DMS53 (cell line): ENCODE data around the gene PTPN20.
"Not testable (repeated sequence)": the region's sequence is repeated elsewhere in the genome, so short reads cannot be mapped to it uniquely, and the experiment has no call there.

ENCODE experiments used
- DNase-seq: peaks from one replicate; lab custom pipeline; 2025; lab: John Stamatoyannopoulos, UW

PTPN20 gene

DNA sequence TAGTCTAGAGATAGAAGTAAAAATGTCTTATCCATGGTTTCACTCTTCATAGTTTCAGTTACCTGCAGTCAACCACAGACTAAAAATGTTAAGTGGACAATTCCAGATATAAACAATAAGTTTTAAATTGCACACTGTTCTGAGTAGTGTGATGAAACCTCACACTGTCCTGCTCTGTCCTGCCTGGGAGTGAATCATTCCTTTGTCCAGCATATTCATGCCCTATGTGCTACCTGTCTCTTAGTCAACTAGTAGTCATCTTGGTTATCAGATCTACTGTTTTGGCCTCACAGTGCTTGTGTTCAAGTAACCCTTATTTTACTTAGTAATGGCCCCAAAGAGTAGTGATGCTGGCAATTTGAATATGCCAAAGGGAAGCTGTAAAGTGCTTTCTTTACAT, 49.5 kb downstream of the PTPN20 start:
- not testable (repeated sequence) for DNase-seq

DNA sequence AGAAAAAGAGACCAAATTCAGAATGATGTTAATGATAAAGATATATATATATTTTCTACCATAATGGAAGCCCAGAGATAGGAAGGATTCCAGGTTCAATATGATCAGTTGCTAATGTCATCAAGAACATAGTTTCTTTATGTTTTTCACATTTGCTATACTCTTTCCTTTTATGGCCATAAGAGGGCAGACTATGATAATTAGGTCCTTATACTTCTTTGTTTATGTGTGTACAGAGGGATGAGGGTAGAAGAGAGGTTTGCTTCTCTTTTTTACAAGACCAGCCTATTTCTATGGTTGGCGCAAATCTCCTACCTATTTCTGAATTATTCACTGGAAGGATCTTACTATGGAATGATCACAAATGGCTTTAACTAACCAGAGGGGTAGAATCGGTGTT, 52.1 kb downstream of the PTPN20 start:
- not testable (repeated sequence) for DNase-seq

DNA sequence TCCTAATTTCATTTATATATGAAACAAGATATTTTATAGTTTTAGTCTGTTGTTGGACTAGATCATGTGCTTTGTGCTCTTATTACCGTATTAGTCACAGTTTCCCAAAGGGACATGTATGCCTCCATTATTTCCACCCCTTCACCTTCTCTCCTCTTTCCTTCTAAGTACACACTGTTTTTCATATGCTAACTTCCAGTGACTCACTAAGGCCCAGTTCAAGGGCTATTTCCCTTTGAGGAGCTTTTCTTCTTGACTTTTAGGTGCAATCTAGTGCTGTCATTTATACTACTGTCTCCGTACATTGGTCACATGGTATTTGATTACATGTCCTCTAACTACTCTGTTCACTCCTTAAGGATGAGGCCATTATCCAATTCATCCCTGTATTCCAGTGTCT, 55.8 kb downstream of the PTPN20 start:
- DNase-seq = not testable (repeated sequence)

DNA sequence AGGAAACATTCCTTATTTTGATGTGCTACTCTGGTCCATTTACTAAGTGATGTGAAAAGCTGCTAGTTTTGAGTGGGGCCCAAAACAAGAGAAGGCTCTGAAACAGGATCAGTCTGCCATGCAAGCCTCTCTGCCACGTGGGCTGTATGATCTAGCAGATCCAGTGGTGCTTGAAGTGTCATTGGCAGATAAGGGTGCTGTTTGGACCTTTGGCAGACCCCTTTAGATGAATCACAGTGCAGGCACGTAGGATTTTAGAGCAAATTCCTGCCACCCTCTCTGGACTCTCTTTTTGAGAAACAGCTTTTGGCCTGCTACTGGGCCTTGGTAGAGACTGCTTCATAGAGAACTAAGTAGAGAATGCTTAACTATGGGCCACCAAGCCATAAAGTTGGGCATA, 69.0 kb downstream of the PTPN20 start:
- DNase-seq = not testable (repeated sequence)

DNA sequence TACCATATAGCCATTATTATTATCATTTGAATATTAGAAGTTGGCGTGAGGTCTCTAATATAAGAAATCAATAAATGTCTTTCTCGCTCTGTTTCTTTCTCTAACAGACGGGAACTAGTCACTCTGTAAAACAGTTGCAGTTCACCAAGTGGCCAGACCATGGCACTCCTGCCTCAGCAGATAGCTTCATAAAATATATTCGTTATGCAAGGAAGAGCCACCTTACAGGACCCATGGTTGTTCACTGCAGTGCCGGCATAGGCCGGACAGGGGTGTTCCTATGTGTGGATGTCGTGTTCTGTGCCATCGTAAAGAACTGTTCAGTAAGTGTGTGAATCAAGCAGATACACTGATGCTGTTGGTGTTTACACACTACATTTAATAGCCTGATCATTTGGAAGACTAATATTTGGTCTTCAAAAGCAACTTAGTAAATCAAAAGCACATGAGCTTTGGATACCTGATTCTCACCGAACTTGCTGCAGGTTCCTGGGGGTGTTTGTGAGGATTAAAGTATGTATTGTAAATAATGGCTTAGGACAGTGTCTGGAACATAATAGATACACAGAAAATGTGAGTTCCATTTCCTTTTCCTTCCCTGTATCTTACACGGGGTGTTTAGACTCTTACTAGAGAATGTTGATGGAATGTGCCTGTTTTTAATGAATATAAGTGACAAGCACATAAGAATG, 76.2 kb downstream of the PTPN20 start:
- DNase-seq = not testable (repeated sequence)

DNA sequence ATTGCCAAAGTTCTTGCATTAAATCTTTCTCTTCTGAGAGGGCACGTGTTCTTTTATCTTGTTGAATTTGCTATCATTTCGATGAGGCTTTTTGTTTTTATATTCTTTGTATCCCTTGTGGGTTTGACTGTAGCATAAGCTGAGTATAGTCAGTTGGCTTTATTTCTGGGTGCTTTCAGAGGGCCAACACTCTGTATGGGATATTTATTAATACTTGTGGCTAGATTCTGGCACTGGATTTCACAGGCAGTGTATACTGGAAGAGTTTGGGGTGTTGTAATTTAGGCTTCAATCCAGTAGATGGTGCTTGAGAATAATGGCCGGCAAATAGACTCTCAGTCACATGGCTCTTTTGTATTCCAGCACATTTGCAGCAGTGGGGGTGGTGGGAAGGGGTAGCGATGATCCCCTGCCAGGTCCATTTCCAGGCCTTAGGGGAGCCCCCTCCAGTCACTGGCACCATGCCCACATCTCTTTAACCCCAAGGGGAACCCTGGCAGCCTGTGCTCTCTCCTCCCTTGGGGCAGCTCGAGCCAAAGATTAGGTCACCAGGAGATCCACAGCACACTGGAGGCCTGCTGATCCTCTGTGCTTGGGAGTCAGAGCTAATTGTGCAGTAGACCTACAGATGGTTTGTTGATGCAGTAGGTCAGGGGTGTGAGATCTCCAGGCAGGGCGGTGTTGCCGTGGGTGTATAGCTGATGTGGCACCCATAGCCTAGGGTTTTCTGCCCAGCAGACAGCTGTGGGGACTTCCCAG, 81.8 kb downstream of the PTPN20 start:
- DNase-seq = peak; percentile 54

DNA sequence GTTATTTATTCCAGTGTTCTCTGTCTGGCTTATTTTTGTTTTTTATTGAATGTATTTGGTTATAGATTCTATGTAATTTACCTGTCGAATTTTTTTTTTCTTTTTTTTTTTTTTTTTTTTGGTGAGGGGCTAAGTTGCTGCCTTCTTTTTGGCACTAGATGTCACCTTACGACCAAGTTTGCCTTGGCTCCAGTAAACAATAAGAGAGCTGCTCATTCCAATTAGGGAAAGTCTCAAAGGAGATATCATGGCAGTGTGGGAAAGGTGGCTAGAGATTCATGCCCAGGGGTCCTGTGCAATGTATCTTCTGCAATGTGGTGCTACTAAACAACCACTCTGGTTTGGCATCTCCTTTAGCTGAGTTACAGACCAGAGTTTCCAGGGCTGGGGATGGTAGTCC, 84.0 kb downstream of the PTPN20 start:
- DNase-seq = peak; percentile 6

DNA sequence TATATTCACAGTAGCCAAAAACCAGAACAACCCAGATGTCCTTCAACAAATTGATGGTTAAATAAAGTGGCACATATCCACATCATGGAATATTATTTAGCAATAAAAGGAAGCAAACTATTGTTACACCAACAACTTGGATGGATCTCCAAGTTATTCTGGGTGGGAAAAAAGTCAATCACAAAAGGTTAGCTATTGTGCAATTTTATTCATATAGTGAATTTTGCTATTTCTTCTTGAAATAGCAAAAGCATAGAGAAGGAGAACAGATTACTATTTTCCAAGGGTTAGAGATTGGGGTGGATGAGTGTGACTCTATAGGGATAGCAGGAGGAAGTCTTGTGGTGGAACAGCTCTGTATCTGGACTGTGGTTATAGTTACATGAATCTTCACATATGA, 87.0 kb downstream of the PTPN20 start:
- no peak for DNase-seq

DNA sequence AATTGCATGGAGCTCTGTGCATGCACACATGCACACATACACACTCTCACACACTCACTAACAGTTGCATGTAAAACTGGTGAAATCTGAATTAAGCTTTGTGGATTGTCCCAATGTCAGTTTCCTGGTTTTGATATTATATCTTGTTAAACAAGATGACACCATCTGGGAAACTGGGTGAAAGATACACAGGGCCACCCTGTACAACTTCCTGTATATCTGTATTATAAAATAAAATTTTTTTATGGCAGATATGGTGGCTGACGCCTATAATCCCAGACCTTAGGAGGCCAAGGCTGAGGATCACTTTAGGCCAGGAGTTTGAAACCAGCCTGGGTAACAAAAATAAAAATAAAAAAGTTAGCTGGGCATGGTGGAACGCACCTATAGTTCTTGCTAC, 87.4 kb downstream of the PTPN20 start:
- no peak for DNase-seq

DNA sequence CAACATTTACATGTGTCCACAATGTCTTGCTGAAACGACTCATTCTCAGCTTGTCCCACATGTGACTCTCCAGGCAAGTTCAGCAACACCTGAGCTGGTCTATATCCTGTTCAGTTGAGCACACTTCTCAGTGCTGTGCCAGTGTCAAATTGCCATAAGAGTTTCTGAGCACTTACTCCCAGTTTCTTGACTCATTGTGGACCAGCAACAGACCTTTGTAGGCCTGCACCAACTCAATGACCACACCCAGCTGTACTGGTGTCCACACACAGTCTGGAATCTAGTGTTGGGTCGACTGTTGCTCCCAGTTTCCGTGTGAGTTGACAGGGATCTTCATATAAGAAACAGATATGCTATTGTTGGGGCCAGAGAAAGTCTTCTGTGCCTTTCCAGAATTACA, 88.0 kb downstream of the PTPN20 start:
- DNase-seq = no peak

DNA sequence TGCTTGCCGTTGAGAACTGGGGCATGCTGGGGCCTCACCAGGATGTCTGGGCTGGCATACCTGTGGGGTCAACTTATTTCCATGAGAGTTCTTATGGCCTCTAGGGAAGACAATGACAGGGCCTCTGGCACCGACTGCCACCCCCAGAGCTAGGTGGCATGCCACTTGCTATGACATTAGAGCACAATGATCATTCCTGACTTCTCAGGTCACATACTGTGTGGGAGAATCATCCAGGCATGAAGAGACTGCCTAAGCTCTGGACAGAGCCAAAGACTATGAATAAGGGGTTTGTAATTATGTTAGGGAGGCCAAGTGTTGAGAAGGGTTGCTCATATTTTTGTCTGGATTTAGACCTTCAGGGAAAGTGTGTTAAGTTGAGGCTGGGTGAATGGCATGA, 97.5 kb downstream of the PTPN20 start:
- DNase-seq = no peak

DNA sequence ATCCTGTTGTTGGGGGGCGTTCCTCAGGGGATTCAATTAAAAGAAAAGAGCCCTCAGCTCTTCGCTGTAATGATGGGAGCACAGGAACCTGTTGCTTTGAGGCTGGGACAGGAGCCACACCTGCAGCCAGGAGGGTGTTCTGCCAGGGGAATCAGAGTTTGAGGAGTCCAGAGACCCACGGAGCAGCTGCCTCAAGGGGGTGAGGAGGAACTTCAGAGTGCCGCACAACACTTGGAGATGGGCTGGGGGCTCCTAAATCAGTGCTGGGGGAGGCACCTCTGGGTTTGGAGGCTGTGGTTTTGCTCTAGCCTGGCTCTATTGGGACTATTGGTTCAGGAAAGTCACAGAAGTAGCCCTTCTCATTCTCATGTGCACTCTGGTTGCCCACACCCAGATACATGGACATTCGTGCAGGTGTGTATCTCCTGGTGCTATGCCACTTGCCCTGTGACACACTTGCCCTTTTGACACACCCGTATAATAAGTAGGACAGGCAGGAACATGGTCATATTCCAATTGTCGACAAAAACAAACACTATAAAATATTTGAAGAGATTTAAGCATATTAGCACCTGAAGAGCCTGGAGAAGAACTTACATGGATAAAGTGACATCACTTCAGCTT, 98.1 kb downstream of the PTPN20 start:
- DNase-seq = no peak

DNA sequence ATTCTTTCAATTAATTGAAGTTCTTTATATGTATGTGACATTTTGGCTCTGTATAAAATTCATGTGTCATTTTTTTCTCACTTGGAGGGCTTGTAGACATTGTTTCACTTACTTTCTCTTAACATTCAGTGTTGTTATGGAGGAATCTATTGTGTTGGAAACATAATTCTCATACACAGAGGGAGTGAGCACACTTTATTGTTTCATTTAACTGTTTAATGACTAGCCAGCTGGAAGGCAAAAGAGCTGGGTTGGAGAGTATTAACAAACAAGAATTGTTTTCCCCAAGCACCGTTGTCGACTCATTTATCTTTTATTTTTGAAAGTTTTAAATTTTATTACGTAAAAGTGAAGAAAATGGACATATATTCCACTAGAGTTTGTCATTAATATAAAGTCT, 98.8 kb downstream of the PTPN20 start:
- no peak for DNase-seq

DNA sequence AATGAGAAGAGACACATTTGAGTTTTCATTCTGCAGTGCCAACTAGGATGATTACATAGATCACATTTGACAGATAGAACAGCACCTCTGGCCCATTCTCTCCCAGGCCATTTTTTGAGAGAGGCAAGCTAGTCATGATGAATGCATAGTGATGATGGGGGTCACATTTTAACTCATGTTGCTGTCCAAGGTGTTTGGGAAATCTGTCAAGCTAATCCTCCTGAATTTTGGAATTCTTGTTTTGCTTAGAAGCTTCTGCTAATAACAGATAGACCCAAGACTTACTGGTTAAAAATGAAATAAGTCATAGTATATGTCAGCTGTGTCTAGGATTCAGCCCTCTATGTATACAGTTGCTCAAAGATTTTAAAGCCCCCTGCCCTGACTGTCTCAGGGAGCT, 101.0 kb downstream of the PTPN20 start:
- DNase-seq = no peak

DNA sequence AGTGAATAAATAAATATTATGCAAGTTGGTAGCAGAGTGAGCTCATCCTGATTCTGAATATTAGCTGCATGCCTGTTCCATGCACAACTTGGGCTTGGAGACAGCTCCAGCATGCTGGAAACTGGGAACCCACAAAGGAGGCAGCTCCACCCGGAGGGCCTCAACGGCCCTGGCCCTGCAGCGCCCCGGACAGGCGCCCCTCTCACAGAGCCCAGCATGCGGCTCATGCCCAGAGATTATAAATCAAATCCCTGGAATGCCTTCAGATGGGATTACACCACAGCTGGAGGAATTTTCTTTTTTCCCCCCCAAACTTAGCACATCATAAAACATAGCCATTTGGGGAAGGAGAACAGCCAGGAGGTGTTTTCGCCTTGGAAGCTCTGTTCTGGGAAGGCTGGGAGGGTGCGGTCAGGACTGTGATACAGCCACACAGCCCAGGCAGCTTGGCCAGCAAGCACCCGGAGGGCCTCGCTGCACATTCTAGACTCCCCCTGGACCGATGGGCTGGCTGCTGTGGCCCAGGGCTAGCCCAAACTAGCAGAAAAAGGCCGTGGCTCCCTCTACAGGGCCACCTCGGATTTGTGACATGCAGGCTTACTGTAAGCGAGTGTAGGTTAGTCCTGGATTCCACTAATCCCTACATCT, 102.4 kb downstream of the PTPN20 start:
- DNase-seq = no peak

DNA sequence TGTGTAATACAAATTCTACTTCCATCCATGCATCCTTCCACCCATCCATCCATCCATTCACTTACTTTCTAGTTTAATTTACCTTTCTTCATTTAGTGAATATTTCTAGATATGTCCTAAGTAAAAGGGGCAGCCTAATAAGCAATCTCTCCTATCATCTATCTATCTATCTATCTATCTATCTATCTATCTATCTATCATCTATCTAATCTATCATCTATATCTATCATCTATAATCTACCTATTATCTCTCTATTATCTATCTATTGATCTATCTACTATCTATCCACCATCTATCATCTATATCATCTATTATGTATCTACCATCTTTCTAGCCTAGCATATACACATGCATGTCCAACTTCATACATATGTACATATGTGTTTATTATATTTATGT, 104.2 kb downstream of the PTPN20 start:
- DNase-seq = no peak

DNA sequence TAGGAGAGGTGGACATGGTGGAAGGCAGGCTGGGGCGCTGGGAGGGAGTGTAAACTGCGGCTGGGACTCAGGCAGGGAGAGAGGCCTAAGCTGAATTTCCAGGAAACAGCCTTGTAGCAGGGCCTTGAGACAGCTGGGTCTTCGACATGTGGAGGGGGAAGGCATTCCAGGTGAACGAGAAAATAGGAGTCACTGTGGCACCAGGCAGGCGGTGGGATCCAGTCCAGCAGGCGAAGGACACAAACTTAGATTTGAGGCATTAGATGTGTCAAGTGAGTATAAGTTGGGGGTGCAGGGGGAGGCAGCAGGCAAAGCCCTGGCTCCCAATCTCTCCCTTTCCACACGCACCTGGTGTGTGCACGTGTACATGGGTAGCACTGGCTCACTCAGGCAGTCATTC, 105.3 kb downstream of the PTPN20 start:
- no peak for DNase-seq

DNA sequence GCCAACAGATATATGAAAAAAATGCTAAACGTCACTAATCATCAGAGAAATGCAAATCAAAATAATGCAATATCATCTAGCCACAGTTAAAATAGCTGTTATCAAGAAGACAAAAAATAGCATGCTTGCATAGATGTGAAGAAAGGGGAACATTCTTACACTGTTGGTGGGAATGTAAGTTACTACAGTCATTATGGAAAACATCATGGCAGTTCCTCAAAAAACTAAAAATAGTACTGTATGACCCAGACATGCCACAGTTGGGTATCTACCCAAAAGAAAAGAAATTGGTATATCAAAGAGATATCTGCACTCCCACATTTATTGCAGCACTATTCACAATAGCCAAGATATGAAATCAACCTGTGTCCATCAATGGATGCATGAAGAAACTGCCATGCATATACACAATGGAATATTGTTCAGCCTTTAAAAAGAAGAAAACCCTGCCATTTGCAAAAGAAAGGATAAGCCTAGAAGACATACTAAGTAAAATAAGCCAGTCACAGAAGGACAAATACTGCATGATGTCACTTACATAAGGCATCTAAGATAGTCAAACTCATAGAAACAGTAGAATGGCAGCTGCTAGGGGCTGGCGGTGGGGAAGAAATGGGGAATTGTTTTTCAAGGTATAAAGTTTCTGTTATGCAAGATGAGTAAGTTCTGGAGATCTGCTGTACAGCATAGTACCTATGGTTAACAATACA, 107.0 kb downstream of the PTPN20 start:
- DNase-seq = no peak

DNA sequence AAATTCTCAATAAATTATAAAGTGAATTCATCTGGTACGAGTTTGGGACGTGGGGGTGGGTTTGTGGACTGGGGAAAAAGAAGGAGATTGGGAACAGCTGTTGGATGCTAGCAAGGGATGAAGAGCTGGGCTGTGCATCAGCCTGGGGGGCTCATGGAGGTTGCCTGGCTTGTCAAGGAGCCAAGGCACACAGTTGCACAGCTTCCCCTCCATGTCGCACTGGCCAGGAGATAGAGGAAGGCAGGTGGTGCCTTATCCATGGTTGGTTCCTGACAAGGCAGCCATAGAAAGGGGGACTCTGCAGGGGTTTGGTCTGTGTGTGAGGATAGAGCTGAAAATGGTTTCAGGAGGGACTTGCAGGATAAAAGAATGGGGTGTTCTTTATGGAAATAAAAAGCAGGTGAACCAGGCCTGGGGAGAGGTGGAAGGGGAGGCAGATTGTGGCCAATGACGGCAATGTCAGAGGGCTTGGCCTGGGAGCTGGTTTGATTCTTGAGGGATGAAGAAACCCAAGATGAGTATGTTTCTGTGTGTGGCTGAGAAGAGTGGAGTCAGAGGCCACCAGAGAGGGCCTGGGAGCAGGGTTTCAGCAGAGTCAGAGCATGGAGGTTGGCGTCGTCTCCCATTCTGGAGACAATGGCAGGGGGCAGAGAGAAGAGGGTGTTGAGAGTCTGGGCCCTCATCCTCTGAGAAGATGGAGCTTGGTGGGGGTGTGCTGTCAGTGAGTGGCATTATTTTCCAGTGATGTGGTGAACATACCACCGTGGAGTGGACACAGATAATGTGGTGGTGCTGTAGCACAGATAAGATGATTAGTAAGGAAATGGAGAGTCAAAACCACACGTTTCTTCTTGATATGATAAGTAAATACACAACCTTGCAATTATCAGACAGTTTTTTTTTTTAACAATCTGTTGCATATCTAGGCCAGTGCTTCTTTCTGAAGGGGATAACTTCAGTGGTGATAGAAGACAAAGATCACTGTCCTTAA, 108.2 kb downstream of the PTPN20 start:
- no peak for DNase-seq

DNA sequence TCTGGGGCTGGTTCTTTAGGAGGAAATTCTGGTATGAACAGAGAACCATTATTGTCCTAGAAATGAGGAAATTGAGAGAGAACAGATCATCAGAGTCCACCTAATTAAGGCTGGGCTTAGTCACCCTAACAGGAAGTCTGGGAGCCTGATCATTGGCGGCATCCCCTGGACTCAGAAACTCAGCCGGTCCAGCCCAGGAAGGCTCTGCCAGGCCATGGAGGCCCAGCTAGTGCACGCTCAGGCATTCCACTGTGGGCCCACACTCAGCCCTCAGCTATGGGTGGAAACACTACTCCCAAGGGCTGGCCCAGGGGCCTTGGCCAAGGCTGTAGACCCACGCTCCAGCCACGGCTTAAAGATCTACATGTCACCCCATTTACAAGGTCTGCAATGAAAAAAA, 109.2 kb downstream of the PTPN20 start:
- no peak for DNase-seq

DNA sequence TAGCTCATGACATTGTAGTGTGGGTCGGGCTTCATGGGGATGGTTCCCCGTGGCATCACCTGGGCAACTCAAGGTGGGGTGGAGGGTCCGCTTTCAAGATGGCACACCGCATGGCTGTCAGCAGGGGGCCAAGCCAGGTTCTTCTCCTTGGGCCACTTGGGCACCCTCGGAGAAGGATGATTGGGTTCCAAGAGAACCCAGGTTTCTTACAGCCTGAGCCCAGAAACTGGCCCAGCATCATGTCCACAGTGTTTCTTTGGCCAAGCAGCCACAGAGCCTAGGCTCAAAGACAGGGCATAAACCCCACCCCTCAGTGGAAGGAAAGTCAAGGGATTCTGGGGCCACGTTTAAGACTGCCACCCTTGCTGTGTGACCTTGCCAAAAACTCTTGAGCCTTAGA, 110.6 kb downstream of the PTPN20 start:
- no peak for DNase-seq
